Measurements from ENCODE around the gene C2orf76.
"Not testable (repeated sequence)": the region's sequence is repeated elsewhere in the genome, so short reads cannot be mapped to it uniquely, and the experiment has no call there.

The C2orf76 gene

DNA sequence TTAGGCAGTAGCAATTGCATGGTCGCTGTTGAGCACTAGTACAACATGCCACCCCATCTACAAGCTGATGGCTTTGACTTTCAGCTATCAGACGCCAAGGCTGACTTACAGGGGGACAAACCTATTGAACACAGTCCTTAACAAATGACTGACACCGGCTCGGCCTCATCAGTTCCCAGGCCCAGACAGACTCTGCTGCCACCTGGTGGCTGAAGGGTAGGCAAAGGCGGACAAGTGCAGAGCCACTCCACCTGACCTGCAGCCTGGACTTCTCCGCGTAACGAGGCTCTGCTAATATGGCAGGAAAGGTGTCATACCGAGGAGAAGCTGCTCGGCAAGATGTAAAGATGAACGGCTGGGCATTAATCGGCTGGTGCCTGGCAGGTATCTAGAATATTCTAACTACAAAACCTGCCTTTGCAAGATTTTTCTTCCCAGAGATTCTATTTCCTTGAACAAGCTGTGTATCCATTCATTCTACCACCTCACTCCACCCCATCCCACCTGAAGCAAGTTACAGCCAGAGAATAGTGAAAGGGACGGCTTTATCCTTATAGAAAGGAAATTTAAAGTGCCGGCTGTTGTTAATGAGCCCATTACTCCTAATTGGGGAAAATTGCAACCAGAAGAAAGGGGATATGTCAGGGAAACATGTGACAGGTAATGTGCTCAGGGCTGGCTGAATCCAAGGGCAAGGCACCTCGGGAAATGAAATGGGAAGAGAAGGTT lies 75.6 kb downstream of the C2orf76 start:
- TF ChIP-seq POLR2A (IDR thresholded peaks at IDR 0.05; ENCODE audit: low read depth, low read length): no peak
- DNase-seq (ENCODE audit: insufficient read length, low spot score) (peak; percentile 59), FAIRE-seq (no peak)

DNA sequence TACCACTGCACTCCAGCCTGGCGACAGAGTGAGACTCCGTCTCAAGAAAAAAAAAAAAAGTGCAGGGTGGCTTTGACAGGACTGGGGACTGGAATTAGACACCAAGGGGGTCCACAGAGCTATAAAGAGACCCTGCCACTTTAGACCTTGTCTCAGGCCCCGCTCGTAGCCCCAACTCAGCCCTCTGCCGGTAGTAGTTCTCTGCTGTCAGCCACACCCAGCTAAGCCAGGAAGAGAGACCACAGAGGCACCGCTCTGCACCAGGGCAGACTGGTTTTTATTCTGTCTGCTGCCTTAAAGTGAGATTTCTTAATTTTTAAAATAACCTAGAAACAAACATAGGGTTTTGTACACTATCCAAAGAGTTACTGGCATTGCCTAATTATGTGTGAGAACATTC lies 77.0 kb downstream of the C2orf76 start:
- no peak for DNase-seq (ENCODE audit: insufficient read length, low spot score)
- TF ChIP-seq POLR2A (IDR thresholded peaks at IDR 0.05; ENCODE audit: low read depth, low read length): no peak
- no peak for FAIRE-seq

DNA sequence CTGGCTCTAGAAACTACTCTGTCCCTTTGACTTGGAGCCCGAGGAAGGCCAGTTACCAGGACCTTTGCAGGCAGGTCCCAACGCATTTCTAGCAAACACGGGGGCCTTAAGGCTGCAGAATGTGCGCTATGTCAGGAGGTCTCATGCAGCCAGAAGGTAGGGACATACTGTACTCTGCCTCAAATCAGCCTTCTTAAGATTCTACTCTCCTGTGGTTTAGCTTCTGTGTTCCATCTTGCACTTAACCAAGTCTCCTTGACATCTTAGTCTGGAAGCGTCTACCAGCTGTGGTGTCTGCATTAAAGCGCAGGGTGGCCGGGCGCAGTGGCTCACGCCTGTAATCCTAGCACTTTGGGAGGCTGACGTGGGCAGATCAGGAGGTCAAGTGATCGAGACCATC lies 77.5 kb downstream of the C2orf76 start:
- no peak for DNase-seq (ENCODE audit: insufficient read length, low spot score)
- TF ChIP-seq POLR2A (IDR thresholded peaks at IDR 0.05; ENCODE audit: low read depth, low read length): no peak

DNA sequence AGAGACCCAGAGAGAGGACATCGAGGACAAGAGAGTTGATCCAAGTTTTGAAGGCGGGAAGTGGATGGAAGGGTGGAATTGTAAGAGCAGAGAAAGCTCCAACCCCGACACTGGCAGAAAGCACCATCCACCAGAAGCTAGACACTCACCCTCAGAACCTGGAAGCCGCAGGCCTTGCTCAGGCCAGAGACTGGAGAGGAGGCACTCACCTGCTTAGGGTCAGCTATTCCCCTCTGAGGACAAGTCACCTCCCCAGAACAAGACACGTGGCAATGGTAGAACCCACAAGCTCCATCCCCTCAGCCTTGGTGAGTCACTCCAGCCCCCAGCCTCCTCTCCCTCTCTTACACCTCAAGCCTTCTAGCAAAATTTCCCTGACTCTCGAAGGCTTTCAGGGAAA lies 78.1 kb downstream of the C2orf76 start:
- DNase-seq (ENCODE audit: insufficient read length, low spot score) (no peak), FAIRE-seq (no peak)
- TF ChIP-seq POLR2A (IDR thresholded peaks at IDR 0.05; ENCODE audit: low read depth, low read length): no peak

More for the DNA sequence above, 77.5 kb downstream of the C2orf76 start:
- FAIRE-seq: no peak

DNA sequence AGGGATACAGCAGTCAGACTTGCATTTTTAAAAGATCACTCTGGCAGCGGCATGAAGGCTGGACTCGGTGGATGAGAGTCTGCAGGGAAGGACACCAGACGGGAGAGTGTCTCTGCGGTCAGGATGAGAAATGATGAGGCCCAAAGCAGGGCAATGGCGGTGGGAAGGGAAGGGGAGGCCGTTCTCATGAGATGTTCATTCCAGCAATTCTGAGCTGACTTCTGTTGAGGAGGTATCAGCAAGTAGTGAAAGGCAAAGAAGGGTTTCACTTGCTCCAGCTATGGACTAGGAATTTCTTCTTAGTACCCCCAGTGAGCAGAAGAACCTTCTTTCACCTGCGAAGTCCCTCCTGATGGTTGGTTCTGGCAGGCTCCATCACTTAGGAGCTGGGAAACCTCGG lies 80.0 kb downstream of the C2orf76 start:
- DNase-seq (ENCODE audit: insufficient read length, low spot score) (no peak), FAIRE-seq (no peak)
- TF ChIP-seq POLR2A (IDR thresholded peaks at IDR 0.05; ENCODE audit: low read depth, low read length): no peak

DNA sequence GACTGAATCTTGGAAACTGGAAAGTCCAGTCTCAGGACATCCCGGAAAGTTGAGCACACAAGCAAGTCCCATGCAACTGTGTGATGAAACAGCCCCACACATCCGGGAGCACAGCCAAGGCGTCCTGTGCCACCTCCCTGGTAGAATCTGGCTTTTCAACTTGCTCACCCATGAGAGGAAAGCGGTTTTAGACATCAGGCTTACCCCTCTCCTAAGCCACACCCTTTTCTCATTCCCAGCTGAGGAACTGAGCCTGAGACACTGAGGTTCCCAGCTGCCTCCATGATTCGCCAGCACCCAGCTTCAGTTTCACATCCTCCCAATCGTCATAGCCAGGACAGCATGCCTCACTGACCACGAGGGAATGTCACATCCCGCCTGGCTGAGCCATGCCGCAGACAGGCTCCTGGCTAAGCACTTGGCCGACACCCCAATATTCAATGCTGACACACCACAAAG lies 82.7 kb downstream of the C2orf76 start:
- peak; percentile 88 for DNase-seq (ENCODE audit: insufficient read length, low spot score)
- no peak for TF ChIP-seq POLR2A (IDR thresholded peaks at IDR 0.05; ENCODE audit: low read depth, low read length)
- FAIRE-seq: peak; percentile 94

DNA sequence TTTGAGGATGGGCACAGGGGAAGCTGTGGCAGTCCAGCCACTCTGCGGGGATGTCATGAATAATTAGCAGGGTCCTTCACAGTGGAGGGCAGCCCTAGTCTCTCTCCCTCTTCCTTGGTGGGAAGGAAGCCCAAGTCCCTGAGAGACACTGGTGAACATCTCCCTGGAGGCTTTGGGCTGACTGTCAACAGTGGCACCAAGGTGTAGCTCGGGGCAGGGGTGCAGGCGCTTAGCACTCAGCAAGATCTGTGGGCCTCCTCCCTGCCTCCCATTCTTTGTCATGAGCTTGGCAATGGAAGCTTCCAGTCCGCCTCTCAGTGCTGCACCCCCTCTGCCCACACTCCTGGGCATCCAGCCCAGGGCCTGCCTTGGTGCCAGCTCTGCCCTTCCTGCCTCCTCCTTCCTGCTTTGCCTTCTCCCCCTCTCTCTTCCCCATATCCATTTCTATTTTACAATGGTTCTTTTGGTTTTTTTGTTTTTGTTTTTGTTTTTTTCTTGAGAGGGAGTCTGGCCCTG lies 83.6 kb downstream of the C2orf76 start:
- DNase-seq (ENCODE audit: insufficient read length, low spot score) (no peak), FAIRE-seq (no peak)
- no peak for TF ChIP-seq POLR2A (IDR thresholded peaks at IDR 0.05; ENCODE audit: low read depth, low read length)

DNA sequence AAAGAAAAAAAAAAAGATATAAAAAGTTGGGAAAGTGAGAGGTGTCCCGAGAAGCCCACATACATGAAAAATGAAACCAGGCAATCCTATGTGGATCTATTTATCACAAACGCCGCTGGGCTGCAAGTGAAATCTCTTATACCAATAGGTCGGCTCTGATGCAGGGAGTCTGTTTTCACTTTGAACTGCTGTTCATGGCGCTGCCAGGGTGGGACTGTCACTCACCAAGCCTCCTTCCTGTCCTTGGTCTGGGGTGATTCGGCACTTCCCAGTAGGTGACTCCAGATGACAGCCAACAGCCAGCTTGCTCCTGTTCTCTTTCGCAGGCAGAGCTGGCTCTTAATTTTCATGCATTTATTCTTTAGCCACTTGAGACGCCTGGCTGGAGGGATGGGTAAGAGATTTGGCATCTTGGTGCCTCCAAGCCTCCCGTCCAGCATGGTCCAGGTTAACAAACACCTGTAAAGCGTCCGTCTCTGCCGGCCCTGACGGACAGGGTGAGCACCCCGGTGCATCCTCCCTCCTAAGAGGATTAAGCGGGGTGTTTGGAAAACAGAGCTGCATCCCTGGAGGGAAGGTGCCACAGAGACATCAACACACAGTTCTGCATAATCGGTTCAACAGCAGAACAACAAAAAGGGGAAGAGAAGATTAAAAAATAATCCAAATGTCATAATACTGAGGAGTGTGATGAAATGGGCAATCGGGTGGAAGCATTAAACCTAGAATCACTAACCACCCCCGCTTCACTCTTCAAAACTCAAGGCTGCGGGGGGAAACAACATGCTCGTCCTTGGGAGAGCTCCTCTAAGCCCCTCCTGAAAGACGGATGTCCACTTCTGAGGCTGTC lies 84.3 kb downstream of the C2orf76 start:
- FAIRE-seq: no peak
- no peak for TF ChIP-seq POLR2A (IDR thresholded peaks at IDR 0.05; ENCODE audit: low read depth, low read length)
- no peak for DNase-seq (ENCODE audit: insufficient read length, low spot score)

DNA sequence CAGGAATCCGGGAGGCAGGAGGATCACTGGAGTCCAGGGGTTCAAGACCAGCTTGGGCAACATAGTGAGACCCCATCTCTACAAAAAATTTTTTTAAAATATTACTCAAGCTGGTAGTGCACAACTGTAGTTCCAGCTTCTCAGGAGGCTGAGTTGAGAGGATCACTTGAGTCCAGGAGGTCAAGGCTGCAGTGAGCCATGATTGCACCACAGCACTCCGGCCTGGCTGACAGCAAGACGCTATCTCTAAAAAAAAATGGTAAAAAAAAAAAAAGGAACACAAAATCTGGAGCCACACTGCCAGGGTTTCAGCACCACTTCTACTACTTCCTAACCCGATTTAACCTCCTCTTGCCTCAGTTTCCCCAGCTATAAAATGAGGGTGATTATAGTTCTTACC lies 86.0 kb downstream of the C2orf76 start:
- no peak for TF ChIP-seq POLR2A (IDR thresholded peaks at IDR 0.05; ENCODE audit: low read depth, low read length)
- FAIRE-seq: no peak
- no peak for DNase-seq (ENCODE audit: insufficient read length, low spot score)

DNA sequence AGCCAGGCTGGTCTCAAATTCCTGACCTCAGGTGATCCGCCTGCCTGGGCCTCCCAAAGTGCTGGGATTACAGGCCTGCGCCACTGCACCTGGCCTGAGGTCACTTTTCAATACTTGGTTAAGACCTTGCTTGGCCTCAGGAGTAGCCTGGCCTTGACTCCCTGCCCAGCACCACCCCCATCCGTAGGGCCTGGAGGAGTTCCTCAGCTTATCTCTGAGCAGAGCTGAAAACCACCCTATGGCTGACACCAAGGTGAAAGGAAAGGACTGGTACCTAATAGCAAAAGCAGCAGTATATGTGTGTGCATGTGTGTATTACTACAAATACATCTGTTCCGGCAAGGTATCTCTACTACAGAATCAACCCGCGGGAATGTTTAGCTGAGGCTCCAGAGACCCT lies 87.0 kb downstream of the C2orf76 start:
- DNase-seq (ENCODE audit: insufficient read length, low spot score) (no peak), FAIRE-seq (no peak)
- no peak for TF ChIP-seq POLR2A (IDR thresholded peaks at IDR 0.05; ENCODE audit: low read depth, low read length)

DNA sequence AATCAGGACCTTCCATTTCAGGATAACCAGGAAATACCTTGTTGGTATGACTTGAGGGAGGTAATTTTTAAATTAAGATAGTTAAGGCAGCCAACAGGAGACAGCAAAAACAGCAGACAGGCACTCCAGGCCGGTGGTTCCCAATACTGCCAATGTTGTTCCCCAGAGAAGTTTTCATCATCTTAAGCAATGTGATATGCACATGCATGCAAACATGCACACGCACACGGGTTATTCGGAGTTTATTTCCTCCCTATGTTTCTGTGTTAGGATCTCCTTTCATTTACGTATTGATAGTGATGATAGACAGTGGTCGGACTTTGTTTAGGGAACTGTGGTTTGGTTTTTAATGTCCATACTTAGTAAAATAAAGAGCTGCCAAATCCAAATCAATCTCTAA lies 87.7 kb downstream of the C2orf76 start:
- no peak for DNase-seq (ENCODE audit: insufficient read length, low spot score)
- no peak for FAIRE-seq
- TF ChIP-seq POLR2A (IDR thresholded peaks at IDR 0.05; ENCODE audit: low read depth, low read length): no peak

DNA sequence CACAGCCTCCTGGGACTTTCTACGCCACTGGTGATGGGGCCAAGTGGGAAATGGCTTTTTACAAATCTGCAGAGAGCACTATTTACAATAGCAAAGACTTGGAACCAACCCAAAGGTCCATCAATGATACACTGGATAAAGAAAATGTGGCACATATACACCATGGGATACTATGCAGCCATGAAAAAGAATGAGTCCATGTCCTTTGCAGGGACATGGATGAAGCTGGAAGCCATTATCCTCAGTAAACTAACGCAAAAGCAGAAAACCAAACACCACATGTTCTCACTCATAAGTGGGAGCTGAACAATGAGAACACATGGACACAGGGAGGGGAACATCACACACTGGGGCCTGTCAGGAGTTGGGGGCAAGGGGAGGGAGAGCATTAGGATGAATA lies 88.2 kb downstream of the C2orf76 start:
- not testable (repeated sequence) for FAIRE-seq; DNase-seq (ENCODE audit: insufficient read length, low spot score)

DNA sequence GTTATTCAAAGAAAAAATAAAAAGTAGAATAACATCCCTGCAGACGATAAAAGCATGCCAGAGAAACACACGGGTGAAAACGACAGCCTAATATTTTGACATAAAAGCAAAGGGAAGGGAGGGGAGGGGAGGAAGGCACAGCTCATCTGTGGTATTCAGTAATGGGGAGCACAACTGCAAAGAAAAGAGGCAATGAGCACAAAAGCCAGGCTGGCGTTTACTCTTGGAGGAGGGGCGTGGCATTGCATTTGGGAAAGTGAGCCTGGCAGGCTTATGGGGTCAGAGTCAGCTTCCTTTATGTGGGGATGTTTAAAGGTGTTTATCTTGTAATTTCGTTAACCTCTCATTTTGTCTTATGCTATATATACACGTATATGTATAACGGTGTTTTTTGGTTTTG lies 89.8 kb downstream of the C2orf76 start:
- DNase-seq (ENCODE audit: insufficient read length, low spot score): no peak
- no peak for FAIRE-seq
- no peak for TF ChIP-seq POLR2A (IDR thresholded peaks at IDR 0.05; ENCODE audit: low read depth, low read length)

DNA sequence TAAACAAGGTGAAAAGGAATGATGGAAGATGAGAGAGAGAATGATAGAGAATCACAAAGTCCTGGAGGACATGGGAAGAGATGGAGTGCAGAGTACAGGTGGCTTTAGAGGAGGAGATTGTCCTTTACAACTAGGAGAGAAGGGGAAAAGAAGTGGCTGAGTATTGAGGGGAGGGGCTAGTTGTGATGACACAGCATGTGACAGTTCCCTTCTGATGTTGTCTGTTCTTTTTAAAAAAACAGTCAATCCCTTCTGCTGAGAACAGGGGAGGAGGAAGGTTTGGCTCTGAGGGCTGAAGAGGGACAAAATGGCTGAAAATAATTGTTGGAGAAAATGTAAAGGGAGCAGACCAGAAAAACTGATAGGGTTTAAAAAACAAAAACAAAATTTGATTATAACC lies 99.0 kb downstream of the C2orf76 start:
- no peak for TF ChIP-seq POLR2A (IDR thresholded peaks at IDR 0.05; ENCODE audit: low read depth, low read length)
- FAIRE-seq: no peak
- DNase-seq (ENCODE audit: insufficient read length, low spot score): no peak
